SK-N-MC (cell line): ENCODE results near the gene NEGR1.

Experiments used
- EZH2 ChIP-seq: fragments of 200-600 bp; sonication (generic); IDR thresholded peaks from one replicate; pipeline ENCODE4 v1.6.1; 2017; ENCODE audit warnings: antibody characterized with exemption
- POLR2AphosphoS5 ChIP-seq: IDR thresholded peaks from 2 replicates; pipeline ENCODE4 v1.6.1; 2012; ENCODE audit warnings: mild to moderate bottlenecking, low read depth, low read length, borderline replicate concordance

DNA sequence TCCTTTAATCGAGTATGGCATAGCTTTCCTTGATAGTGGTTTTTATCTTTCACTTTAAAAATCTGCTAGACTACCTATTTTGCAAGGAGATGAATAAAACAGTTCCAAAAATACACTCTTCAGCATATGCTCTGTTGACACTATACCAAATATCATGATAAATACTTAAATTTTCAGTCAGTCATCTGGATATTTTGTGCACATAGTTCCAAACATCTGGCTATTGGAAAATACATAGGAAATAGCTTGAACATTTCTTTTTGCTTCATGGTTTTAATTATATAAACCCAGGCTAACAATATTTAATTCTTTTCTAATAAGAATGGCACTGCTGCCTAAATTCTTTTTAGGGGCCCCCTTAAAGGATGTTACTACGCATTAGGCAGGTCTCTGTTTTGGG, 342.1 kb downstream of the NEGR1 start:
- no peak for TF ChIP-seq POLR2AphosphoS5
- TF ChIP-seq EZH2: no peak
